Neural cell (in vitro differentiated cells): ENCODE results near the gene TIAM1. TPM values are rescaled to one million over a fixed set of nuclear protein-coding genes. Genes with fewer than 3 reads are reported as not detected.

ENCODE experiments used
- H2AFZ ChIP-seq: fragments of 200-600, 300-800 bp; sonication (generic), shearing (Covaris generic); 2 replicates; pipeline ENCODE4 v1.6.0; 2014; ENCODE audit warnings: low read depth, mild to moderate bottlenecking, antibody characterized with exemption, low read length, moderate library complexity
- H3F3A ChIP-seq: fragments of 200-600 bp; shearing (Covaris generic); 2 replicates; pipeline ENCODE4 v1.6.1; 2016; ENCODE audit warnings: mild to moderate bottlenecking, moderate library complexity, mixed read lengths, antibody characterized with exemption, low read length; ENCODE audit not compliant: insufficient read depth, poor library complexity, severe bottlenecking
- H3K27ac ChIP-seq: fragments of 200-600, 300-800 bp; sonication (generic), shearing (Covaris generic); 2 replicates; pipeline ENCODE4 v1.5.1; 2014; ENCODE audit warnings: mild to moderate bottlenecking, low read length, moderate library complexity
- H3K27me3 ChIP-seq: fragments of 300-800, 200-600 bp; sonication (generic), shearing (Covaris generic); 2 replicates; pipeline ENCODE4 v1.6.0; 2014; ENCODE audit warnings: mild to moderate bottlenecking, low read depth, low read length, moderate library complexity; ENCODE audit not compliant: insufficient read depth
- H3K36me3 ChIP-seq: fragments of 300-800, 200-600 bp; sonication (generic), shearing (Covaris generic); 2 replicates; pipeline ENCODE4 v1.5.1; 2014; ENCODE audit warnings: mild to moderate bottlenecking, antibody characterized with exemption, low read length, moderate library complexity; ENCODE audit not compliant: insufficient read depth
- H3K4me2 ChIP-seq: fragments of 300-800, 200-600 bp; sonication (generic), shearing (Covaris generic); 2 replicates; pipeline ENCODE4 v1.6.0; 2014; ENCODE audit warnings: mild to moderate bottlenecking, low read length
- H3K4me3 ChIP-seq: fragments of 300-800, 200-600 bp; sonication (generic), shearing (Covaris generic); 2 replicates; pipeline ENCODE4 v1.5.1; 2014; ENCODE audit warnings: mild to moderate bottlenecking, low read length, moderate library complexity
- H3K79me2 ChIP-seq: fragments of 200-600 bp; shearing (Covaris generic); replicated peaks from 2 replicates; pipeline ENCODE4 v1.6.0; 2014; ENCODE audit warnings: mild to moderate bottlenecking, low read length, moderate library complexity; ENCODE audit not compliant: insufficient read depth
- H3K9ac ChIP-seq: fragments of 300-800, 200-600 bp; sonication (generic), shearing (Covaris generic); 2 replicates; pipeline ENCODE4 v1.6.1; 2016; ENCODE audit warnings: mild to moderate bottlenecking, low read length, mixed read lengths
- H3K9me2 ChIP-seq: fragments of 200-600 bp; shearing (Covaris generic); 2 replicates; pipeline ENCODE4 v1.6.1; 2016; ENCODE audit warnings: mild to moderate bottlenecking, low read length, mixed read lengths; ENCODE audit not compliant: insufficient read depth
- H3K9me3 ChIP-seq: fragments of 200-600, 300-800 bp; sonication (generic), shearing (Covaris generic); 2 replicates; pipeline ENCODE4 v1.6.1; 2016; ENCODE audit warnings: mild to moderate bottlenecking, mixed run types, low read length, moderate library complexity, mixed read lengths
- H4K20me1 ChIP-seq: fragments of 200-600 bp; shearing (Covaris generic); 2 replicates; pipeline ENCODE4 v1.6.1; 2016; ENCODE audit warnings: mild to moderate bottlenecking, mixed run types; ENCODE audit not compliant: insufficient read depth
- CTCF ChIP-seq: fragments of 450-650 bp; IDR thresholded peaks from 2 replicates; pipeline ENCODE4 v1.5.1; 2014; ENCODE audit warnings: antibody characterized with exemption, mild to moderate bottlenecking, moderate library complexity; ENCODE audit not compliant: poor library complexity, severe bottlenecking
- EP300 ChIP-seq: fragments of 450-650 bp; conservative IDR thresholded peaks from 2 replicates; pipeline ENCODE4 v1.6.1; 2014; ENCODE audit warnings: antibody characterized with exemption, mild to moderate bottlenecking, moderate library complexity; ENCODE audit not compliant: poor library complexity, severe bottlenecking
- EZH2 ChIP-seq: fragments of 200-600, 300-800 bp; shearing (Covaris generic), sonication (generic); IDR thresholded peaks from 2 replicates; pipeline ENCODE4 v1.6.1; 2014; ENCODE audit warnings: antibody characterized with exemption, low read length, borderline replicate concordance, mild to moderate bottlenecking; ENCODE audit not compliant: insufficient read depth, poor library complexity, severe bottlenecking
- MXI1 ChIP-seq: fragments of 450-650 bp; conservative IDR thresholded peaks from 2 replicates; pipeline ENCODE4 v1.6.1; 2014; ENCODE audit warnings: antibody characterized with exemption, mild to moderate bottlenecking; ENCODE audit not compliant: poor library complexity, severe bottlenecking
- POLR2AphosphoS5 ChIP-seq: IDR thresholded peaks from 2 replicates; pipeline ENCODE4 v1.6.1; 2012
- RAD21 ChIP-seq: fragments of 450-650 bp; conservative IDR thresholded peaks from 2 replicates; pipeline ENCODE4 v1.6.1; 2014; ENCODE audit warnings: antibody characterized with exemption, mild to moderate bottlenecking, moderate library complexity
- REST ChIP-seq: IDR thresholded peaks from 2 replicates; pipeline ENCODE4 v1.6.1; 2012; ENCODE audit warnings: borderline replicate concordance
- SMC3 ChIP-seq: fragments of 450-650 bp; conservative IDR thresholded peaks from 2 replicates; pipeline ENCODE4 v1.6.1; 2014; ENCODE audit warnings: antibody characterized with exemption, mild to moderate bottlenecking, moderate library complexity; ENCODE audit not compliant: poor library complexity
- TAF1 ChIP-seq: IDR thresholded peaks from 2 replicates; pipeline ENCODE4 v1.6.1; 2012; ENCODE audit warnings: low read depth
- polyA plus RNA-seq: library from polyadenylated mRNA; depleted of rRNA; stranded (reverse); fragments of >200 nt; gene quantifications from 2 replicates; pipeline ENCODE4 v1.2.3, GENCODE V29; 2014

TIAM1 gene
- polyA plus RNA-seq, 1 donor from 2014 or later, result 13.2 TPM

GRCh38 chr21:31268090-31268489 lies 76.0 kb downstream of the TIAM1 start:
- Histone ChIP-seq H3F3A (no peaks in the 10 kb centered on the region), H3K9me3 (no peaks in the 10 kb centered on the region), H3K79me2 (no peaks in the 10 kb centered on the region), H3K27ac (no peak overlapping the region), H3K9ac (no peak overlapping the region), H4K20me1 (no peaks in the 10 kb centered on the region), H3K4me2 (no peak overlapping the region), H3K4me3 (no peak overlapping the region), H3K27me3 (no peaks in the 10 kb centered on the region), H2AFZ (no peak overlapping the region), H3K36me3 (no peaks in the 10 kb centered on the region), H3K9me2 (no peaks in the 10 kb centered on the region)
- TF ChIP-seq POLR2AphosphoS5 (no peak), MXI1 (no peak), EZH2 (no peak), SMC3 (no peak), EP300 (no peak), REST (no peak), TAF1 (no peak), CTCF (no peak), RAD21 (no peak)

GRCh38 chr21:31267644-31268043 lies 76.4 kb downstream of the TIAM1 start:
- no peaks in the 10 kb centered on the region for H3K9me3 ChIP-seq
- H3K27ac ChIP-seq, result no peak overlapping the region
- no peak overlapping the region for H3K4me3 ChIP-seq
- no peaks in the 10 kb centered on the region for H3K27me3 ChIP-seq
- no peak for TF ChIP-seq SMC3
- no peak for TF ChIP-seq TAF1
- no peak for TF ChIP-seq REST
- no peak overlapping the region for H3K4me2 ChIP-seq
- no peaks in the 10 kb centered on the region for H3K79me2 ChIP-seq
- no peaks in the 10 kb centered on the region for H3F3A ChIP-seq
- H3K36me3 ChIP-seq, result no peaks in the 10 kb centered on the region
- H3K9ac ChIP-seq, result no peak overlapping the region
- no peak overlapping the region for H2AFZ ChIP-seq
- no peaks in the 10 kb centered on the region for H4K20me1 ChIP-seq
- H3K9me2 ChIP-seq, result no peaks in the 10 kb centered on the region
